Lung (tissue), 12 donors: Measurements from ENCODE around the gene RHOT2. TPM values are rescaled to one million over a fixed set of nuclear protein-coding genes. Genes with fewer than 3 reads are reported as not detected.

ENCODE experiments used
- ATAC-seq: fragments of 200-7000 bp; cut with Tn5 transposase; one replicate; pipeline ENCODE4 v1.9.1; 2020; ENCODE audit warnings: moderate number of reproducible peaks; ENCODE audit not compliant: insufficient read depth, low FRiP score
- DNase-seq, 3 donors: peaks; one replicate each; pipeline ENCODE4 v3.0.0-alpha.2; 2013 to 2017
- H3K27ac ChIP-seq, 2 donors: one replicate each; pipeline ENCODE4 v1.5.1; 2013; ENCODE audit warnings: mild to moderate bottlenecking in 2 of 2, moderate library complexity in 2 of 2, control low read depth in 1 of 2, inconsistent platforms in 1 of 2, low read depth in 1 of 2, low read length in 1 of 2
- H3K27me3 ChIP-seq, 3 donors: one replicate each; pipeline ENCODE4 v1.5.1; 2013; ENCODE audit warnings: low read length in 2 of 3; ENCODE audit not compliant: control insufficient read depth in 3 of 3, insufficient read depth in 3 of 3
- H3K36me3 ChIP-seq, 4 donors: one replicate each; pipeline ENCODE4 v1.5.1; 2013; ENCODE audit warnings: low read length in 4 of 4, mild to moderate bottlenecking in 1 of 4, moderate library complexity in 1 of 4; ENCODE audit not compliant: control insufficient read depth in 4 of 4, insufficient read depth in 4 of 4
- H3K4me1 ChIP-seq, 5 donors: one replicate each; pipeline ENCODE4 v1.5.1; 2013; ENCODE audit warnings: low read length in 5 of 5, mild to moderate bottlenecking in 2 of 5, moderate library complexity in 1 of 5; ENCODE audit not compliant: control insufficient read depth in 5 of 5, insufficient read depth in 5 of 5
- H3K4me3 ChIP-seq: one replicate; pipeline ENCODE4 v1.5.1; 2013; ENCODE audit warnings: mild to moderate bottlenecking, control low read depth, moderate library complexity
- H3K9ac ChIP-seq, 2 donors: one replicate each; pipeline ENCODE4 v1.5.1; 2013; ENCODE audit warnings: low read length in 2 of 2, control low read depth in 1 of 2; ENCODE audit not compliant: insufficient read depth in 1 of 2
- H3K9me3 ChIP-seq, 4 donors: one replicate each; pipeline ENCODE4 v1.5.1; 2013; ENCODE audit warnings: low read length in 3 of 4, mild to moderate bottlenecking in 1 of 4, moderate library complexity in 1 of 4; ENCODE audit not compliant: control insufficient read depth in 4 of 4, insufficient read depth in 3 of 4
- CTCF ChIP-seq: IDR thresholded peaks from 2 replicates; pipeline ENCODE4 v1.5.1; 2012; ENCODE audit warnings: mild to moderate bottlenecking; ENCODE audit errors: control extremely low read depth, extremely low read depth
- WGBS, 2 donors: extraction: QIAGEN DNeasy Blood & Tissue Kit; methylation state at CpG; one replicate each; pipeline ENCODE4 v1.1.7; 2013; 5-methylcytosine and 5-hydroxymethylcytosine counted together
- polyA plus RNA-seq, 2 donors: library from polyadenylated mRNA; stranded (reverse); fragments of 200-250 nt; gene quantifications; one replicate each; pipeline ENCODE4 v1.2.1, GENCODE V29; 2013
- total RNA-seq, 2 donors: library from RNA; depleted of rRNA in 1 of 2; stranded (reverse); fragments of >200 nt in 1 of 2; gene quantifications; one replicate each; pipeline ENCODE4 v1.2.1, GENCODE V29; 2014 to 2021
- donor health status: control.
- donor health status: control.
- donor health status: Bipolar disorder and iron deficiency.
- donor health status: healthy.
- donor health status: DM: yes; HTN: yes; CAD: no.

RHOT2 gene
- total and polyA plus RNA-seq, 4 donors = 40.5 to 121 (median 115) TPM

- no peaks in the 10 kb centered on the region for H3K27me3 ChIP-seq
- DNase-seq (no peak), ATAC-seq (no peak)
- peaks cover 2 to 46% (median 19%) of the 10 kb centered on the region in 4 donors for H3K36me3 ChIP-seq
- no peak for TF ChIP-seq CTCF
- no peak overlapping the region for H3K27ac ChIP-seq
- WGBS, 2 donors = 93 to 95% methylated on average over 52 of the region's 52 CpGs
- no peak overlapping the region for H3K4me3 ChIP-seq
- peaks cover 0 to 4% (median 0%) of the 10 kb centered on the region in 4 donors for H3K9me3 ChIP-seq
- H3K9ac ChIP-seq = no peak overlapping the region
- peaks cover 0 to 22% (median 4%) of the 10 kb centered on the region in 5 donors for H3K4me1 ChIP-seq
These were observed 2.8 kb downstream of the RHOT2 start for GRCh38 chr16:670485-671352.

DNA sequence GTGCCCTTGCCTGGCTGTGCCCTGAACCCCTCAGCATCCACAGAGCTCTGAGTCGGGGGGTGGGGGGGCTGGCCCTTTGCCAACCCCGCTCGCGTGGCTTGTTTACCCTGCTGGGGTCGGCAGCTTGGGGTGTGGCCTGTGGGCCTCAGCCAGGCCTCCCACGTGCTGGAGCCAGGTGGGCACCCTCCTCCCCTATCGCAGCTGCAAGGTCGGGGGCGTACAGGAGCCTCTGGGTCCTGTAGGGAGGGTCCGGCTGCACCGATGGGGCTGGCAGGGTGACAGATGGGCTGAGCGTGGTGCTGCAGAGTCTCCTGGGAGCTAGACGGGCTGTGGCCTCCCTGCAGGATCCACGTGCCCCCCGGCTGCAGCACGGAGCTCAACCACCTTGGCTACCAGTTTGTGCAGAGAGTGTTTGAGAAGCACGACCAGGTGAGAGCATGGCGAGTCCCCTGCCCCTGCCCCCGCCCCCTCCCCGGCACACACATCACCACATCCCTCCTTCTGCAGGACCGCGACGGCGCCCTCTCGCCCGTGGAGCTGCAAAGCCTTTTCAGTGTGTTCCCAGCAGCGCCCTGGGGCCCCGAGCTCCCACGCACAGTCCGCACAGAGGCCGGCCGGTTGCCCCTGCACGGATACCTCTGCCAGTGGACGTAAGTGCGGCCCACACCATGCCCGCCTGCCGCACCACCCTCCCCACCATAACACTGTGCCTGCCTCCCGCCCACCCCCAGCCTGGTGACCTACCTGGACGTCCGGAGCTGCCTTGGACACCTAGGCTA is 3.6 kb downstream of the RHOT2 start:
- no peak overlapping the region for H3K4me3 ChIP-seq
- H3K27me3 ChIP-seq = no peaks in the 10 kb centered on the region
- H3K27ac ChIP-seq = no peak overlapping the region
- DNase-seq (no peak), ATAC-seq (no peak)
- peaks cover 0 to 4% (median 0%) of the 10 kb centered on the region in 4 donors for H3K9me3 ChIP-seq
- no peak overlapping the region for H3K9ac ChIP-seq
- peaks cover 2 to 46% (median 19%) of the 10 kb centered on the region in 4 donors for H3K36me3 ChIP-seq
- 88 to 92% methylated on average over 40 of the region's 40 CpGs for WGBS, 2 donors
- TF ChIP-seq CTCF = no peak
- H3K4me1 ChIP-seq = peaks cover 0 to 22% (median 4%) of the 10 kb centered on the region in 5 donors

DNA sequence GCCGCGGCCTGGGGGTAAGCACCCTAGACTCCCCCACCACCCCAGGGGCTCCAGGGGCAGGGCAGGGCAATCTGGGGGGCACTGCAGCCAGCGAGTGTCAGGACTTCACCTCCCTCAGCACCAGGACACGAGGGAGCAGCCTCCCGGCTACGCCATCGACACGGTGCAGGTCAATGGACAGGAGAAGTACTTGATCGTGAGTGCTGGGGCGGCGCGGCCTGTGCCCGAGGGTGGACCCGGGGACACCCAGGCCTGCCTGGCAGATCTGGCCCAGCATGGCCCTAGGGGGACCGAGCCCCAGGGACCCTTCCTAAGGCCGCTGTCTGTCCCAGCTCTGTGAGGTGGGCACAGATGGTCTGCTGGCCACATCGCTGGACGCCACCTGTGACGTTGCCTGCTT is 4.4 kb downstream of the RHOT2 start:
- no peak overlapping the region for H3K9ac ChIP-seq
- no peak overlapping the region for H3K27ac ChIP-seq
- TF ChIP-seq CTCF = no peak
- H3K36me3 ChIP-seq = peaks cover 2 to 46% (median 19%) of the 10 kb centered on the region in 4 donors
- ATAC-seq = no peak
- DNase-seq = no peak
- no peaks in the 10 kb centered on the region for H3K27me3 ChIP-seq
- WGBS, 2 donors = 95% methylated on average over 19 of the region's 19 CpGs
- H3K4me1 ChIP-seq = peaks cover 0 to 22% (median 4%) of the 10 kb centered on the region in 5 donors
- H3K9me3 ChIP-seq = peaks cover 0 to 4% (median 0%) of the 10 kb centered on the region in 4 donors
- H3K4me3 ChIP-seq = no peak overlapping the region
